ENCODE data around the gene BCL2L12.

BCL2L12 gene

DNA sequence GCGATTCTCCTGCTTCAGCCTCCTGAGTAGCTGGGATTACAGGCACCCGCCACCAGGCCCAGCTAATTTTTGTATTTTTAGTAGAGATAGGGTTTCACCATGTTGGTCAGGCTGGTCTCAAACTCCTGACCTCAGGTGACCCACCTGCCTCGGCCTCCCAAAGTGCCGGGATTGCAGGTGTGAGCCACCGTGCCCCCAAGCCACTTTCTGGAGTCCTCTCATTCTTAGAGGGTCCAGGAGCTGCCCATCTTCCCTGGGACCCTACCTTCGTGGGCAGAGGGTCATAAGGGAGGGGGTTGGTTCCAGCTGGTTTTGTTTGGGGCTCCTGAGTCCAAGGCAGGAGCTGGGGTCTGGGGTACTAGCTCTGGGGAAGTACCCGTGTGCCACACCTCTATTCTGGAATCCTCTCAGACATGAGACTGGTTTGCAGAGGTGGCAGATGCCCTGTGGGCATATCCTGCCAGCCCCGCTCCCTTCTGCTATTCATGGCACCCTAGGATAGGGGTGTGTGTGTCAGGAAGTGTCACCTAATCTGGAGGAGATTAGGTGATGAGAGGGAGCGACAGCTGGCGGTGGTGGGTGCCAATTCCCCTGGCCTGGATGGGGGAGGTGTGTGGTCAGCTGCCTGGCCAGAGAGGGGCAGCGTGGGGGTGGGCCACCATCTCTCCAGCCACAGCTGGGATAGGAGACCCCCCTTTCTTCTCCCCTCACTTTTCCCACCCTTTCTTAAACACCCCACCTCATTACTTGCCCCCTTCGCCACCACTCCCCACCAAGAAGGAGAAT is 13.4 kb downstream of the BCL2L12 start (continued):
- TF ChIP-seq, protein P1, sequence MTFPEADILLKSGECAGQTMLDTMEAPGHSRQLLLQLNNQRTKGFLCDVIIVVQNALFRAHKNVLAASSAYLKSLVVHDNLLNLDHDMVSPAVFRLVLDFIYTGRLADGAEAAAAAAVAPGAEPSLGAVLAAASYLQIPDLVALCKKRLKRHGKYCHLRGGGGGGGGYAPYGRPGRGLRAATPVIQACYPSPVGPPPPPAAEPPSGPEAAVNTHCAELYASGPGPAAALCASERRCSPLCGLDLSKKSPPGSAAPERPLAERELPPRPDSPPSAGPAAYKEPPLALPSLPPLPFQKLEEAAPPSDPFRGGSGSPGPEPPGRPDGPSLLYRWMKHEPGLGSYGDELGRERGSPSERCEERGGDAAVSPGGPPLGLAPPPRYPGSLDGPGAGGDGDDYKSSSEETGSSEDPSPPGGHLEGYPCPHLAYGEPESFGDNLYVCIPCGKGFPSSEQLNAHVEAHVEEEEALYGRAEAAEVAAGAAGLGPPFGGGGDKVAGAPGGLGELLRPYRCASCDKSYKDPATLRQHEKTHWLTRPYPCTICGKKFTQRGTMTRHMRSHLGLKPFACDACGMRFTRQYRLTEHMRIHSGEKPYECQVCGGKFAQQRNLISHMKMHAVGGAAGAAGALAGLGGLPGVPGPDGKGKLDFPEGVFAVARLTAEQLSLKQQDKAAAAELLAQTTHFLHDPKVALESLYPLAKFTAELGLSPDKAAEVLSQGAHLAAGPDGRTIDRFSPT (tag by site-specific recombination; IDR thresholded peaks at IDR 0.05), result peak; percentile 84
- TF ChIP-seq, protein P2, sequence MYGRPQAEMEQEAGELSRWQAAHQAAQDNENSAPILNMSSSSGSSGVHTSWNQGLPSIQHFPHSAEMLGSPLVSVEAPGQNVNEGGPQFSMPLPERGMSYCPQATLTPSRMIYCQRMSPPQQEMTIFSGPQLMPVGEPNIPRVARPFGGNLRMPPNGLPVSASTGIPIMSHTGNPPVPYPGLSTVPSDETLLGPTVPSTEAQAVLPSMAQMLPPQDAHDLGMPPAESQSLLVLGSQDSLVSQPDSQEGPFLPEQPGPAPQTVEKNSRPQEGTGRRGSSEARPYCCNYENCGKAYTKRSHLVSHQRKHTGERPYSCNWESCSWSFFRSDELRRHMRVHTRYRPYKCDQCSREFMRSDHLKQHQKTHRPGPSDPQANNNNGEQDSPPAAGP (tag by site-specific recombination; IDR thresholded peaks at IDR 0.05), result 0 out of 2 replicates have a peak, but pooled peaks have one; percentile 26
- TF ChIP-seq HOXC10 (CRISPR knock-in tag; IDR thresholded peaks at IDR 0.05), result no peak
- TF ChIP-seq, protein P3, sequence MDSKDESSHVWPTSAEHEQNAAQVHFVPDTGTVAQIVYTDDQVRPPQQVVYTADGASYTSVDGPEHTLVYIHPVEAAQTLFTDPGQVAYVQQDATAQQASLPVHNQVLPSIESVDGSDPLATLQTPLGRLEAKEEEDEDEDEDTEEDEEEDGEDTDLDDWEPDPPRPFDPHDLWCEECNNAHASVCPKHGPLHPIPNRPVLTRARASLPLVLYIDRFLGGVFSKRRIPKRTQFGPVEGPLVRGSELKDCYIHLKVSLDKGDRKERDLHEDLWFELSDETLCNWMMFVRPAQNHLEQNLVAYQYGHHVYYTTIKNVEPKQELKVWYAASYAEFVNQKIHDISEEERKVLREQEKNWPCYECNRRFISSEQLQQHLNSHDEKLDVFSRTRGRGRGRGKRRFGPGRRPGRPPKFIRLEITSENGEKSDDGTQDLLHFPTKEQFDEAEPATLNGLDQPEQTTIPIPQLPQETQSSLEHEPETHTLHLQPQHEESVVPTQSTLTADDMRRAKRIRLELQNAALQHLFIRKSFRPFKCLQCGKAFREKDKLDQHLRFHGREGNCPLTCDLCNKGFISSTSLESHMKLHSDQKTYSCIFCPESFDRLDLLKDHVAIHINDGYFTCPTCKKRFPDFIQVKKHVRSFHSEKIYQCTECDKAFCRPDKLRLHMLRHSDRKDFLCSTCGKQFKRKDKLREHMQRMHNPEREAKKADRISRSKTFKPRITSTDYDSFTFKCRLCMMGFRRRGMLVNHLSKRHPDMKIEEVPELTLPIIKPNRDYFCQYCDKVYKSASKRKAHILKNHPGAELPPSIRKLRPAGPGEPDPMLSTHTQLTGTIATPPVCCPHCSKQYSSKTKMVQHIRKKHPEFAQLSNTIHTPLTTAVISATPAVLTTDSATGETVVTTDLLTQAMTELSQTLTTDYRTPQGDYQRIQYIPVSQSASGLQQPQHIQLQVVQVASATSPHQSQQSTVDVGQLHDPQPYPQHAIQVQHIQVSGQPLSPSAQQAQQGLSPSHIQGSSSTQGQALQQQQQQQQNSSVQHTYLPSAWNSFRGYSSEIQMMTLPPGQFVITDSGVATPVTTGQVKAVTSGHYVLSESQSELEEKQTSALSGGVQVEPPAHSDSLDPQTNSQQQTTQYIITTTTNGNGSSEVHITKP (tag by site-specific recombination; IDR thresholded peaks at IDR 0.05), result peak; percentile 99
- no peak for TF ChIP-seq ZNF174 (tag by site-specific recombination; IDR thresholded peaks at IDR 0.05)

DNA sequence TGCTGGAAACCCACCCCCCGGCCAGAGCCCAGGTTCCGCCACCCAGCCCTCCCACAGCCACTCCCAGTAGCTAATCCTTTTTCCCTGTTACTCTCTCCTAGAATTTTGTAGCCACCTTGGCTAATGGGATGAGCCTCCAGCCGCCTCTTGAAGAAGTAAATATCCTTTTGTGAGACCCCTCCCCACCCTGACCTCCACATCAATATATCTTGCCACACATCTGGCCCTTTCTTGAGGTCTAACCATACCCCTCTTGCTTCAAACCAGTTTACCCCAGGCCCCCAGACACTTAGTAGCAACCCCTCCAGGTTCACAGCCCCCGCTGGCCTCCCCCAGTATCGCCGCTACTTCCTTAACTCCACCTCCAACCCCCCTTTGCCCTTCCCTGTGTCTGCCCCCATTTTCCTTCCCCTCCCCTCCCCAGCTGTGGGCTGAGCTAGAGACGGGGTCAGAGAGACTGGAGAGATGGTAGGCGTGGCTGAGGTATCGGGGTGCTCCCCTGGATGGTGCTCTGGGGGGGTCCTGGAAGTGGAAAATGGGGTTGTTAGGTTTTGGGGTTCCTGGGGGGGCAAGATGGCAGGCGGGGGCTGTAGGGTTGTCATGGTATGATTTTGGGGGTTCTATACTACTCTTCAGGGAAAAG is 14.2 kb downstream of the BCL2L12 start:
- H3K9me3 ChIP-seq (ENCODE audit: control insufficient read depth, insufficient read depth, low read depth, low read length), result no peaks in the 10 kb centered on the region
- ChIA-PET CTCF (interaction anchor here (0.6 to 1.2 kb wide), 12 partner anchors 10 to 231 kb away, joined by 3 to 8 read pairs (median 4); no protein-coding TSS in a partner anchor), POLR2A (interaction anchor here (0.6 to 1.5 kb wide), 5 partner anchors 40 to 658 kb away, joined by 3 to 5 read pairs (median 3); partner anchors contain the start of gene RRAS)
- H3K36me3 ChIP-seq (ENCODE audit: control insufficient read depth in 2 of 2, insufficient read depth in 1 of 2, low read length in 2 of 2), result peaks cover 37 to 39% of the 10 kb centered on the region in 2 experiments
- peaks cover 17% of the 10 kb centered on the region for H3K4me1 ChIP-seq (ENCODE audit: control insufficient read depth, insufficient read depth, low read length)
- H3K4me3 ChIP-seq (ENCODE audit: low read depth, low read length), result no peak overlapping the region
- peak overlapping the region; percentile 52; the same call in 1 of the 2 replicates for H3K27ac ChIP-seq (ENCODE audit: extremely low read depth, low read depth, low read length)
- TF ChIP-seq GLIS1 (tag by site-specific recombination; IDR thresholded peaks at IDR 0.05) (0 out of 2 replicates have a peak, but pooled peaks have one; percentile 4), ZNF394 (tag by site-specific recombination; IDR thresholded peaks at IDR 0.05; ENCODE audit: borderline replicate concordance) (peak; percentile 30; the same call in 1 of the 2 replicates), OSR2 (tag by site-specific recombination; IDR thresholded peaks at IDR 0.05) (0 out of 2 replicates have a peak, but pooled peaks have one; percentile 13), ZSCAN16 (tag by site-specific recombination; IDR thresholded peaks at IDR 0.05) (no peak), SP3 (tag by site-specific recombination; IDR thresholded peaks at IDR 0.05) (peak; percentile 29)
- TF ChIP-seq, protein P4, sequence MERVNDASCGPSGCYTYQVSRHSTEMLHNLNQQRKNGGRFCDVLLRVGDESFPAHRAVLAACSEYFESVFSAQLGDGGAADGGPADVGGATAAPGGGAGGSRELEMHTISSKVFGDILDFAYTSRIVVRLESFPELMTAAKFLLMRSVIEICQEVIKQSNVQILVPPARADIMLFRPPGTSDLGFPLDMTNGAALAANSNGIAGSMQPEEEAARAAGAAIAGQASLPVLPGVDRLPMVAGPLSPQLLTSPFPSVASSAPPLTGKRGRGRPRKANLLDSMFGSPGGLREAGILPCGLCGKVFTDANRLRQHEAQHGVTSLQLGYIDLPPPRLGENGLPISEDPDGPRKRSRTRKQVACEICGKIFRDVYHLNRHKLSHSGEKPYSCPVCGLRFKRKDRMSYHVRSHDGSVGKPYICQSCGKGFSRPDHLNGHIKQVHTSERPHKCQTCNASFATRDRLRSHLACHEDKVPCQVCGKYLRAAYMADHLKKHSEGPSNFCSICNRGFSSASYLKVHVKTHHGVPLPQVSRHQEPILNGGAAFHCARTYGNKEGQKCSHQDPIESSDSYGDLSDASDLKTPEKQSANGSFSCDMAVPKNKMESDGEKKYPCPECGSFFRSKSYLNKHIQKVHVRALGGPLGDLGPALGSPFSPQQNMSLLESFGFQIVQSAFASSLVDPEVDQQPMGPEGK (tag by site-specific recombination; IDR thresholded peaks at IDR 0.05), result peak; percentile 71
- TF ChIP-seq, protein P5, sequence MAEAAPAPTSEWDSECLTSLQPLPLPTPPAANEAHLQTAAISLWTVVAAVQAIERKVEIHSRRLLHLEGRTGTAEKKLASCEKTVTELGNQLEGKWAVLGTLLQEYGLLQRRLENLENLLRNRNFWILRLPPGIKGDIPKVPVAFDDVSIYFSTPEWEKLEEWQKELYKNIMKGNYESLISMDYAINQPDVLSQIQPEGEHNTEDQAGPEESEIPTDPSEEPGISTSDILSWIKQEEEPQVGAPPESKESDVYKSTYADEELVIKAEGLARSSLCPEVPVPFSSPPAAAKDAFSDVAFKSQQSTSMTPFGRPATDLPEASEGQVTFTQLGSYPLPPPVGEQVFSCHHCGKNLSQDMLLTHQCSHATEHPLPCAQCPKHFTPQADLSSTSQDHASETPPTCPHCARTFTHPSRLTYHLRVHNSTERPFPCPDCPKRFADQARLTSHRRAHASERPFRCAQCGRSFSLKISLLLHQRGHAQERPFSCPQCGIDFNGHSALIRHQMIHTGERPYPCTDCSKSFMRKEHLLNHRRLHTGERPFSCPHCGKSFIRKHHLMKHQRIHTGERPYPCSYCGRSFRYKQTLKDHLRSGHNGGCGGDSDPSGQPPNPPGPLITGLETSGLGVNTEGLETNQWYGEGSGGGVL (tag by site-specific recombination; IDR thresholded peaks at IDR 0.05), result peak; percentile 34; the same call in 1 of the 2 replicates
- TF ChIP-seq, protein P6, sequence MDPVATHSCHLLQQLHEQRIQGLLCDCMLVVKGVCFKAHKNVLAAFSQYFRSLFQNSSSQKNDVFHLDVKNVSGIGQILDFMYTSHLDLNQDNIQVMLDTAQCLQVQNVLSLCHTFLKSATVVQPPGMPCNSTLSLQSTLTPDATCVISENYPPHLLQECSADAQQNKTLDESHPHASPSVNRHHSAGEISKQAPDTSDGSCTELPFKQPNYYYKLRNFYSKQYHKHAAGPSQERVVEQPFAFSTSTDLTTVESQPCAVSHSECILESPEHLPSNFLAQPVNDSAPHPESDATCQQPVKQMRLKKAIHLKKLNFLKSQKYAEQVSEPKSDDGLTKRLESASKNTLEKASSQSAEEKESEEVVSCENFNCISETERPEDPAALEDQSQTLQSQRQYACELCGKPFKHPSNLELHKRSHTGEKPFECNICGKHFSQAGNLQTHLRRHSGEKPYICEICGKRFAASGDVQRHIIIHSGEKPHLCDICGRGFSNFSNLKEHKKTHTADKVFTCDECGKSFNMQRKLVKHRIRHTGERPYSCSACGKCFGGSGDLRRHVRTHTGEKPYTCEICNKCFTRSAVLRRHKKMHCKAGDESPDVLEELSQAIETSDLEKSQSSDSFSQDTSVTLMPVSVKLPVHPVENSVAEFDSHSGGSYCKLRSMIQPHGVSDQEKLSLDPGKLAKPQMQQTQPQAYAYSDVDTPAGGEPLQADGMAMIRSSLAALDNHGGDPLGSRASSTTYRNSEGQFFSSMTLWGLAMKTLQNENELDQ (tag by site-specific recombination; IDR thresholded peaks at IDR 0.05; ENCODE audit: low read depth), result no peak
- TF ChIP-seq, protein P7, sequence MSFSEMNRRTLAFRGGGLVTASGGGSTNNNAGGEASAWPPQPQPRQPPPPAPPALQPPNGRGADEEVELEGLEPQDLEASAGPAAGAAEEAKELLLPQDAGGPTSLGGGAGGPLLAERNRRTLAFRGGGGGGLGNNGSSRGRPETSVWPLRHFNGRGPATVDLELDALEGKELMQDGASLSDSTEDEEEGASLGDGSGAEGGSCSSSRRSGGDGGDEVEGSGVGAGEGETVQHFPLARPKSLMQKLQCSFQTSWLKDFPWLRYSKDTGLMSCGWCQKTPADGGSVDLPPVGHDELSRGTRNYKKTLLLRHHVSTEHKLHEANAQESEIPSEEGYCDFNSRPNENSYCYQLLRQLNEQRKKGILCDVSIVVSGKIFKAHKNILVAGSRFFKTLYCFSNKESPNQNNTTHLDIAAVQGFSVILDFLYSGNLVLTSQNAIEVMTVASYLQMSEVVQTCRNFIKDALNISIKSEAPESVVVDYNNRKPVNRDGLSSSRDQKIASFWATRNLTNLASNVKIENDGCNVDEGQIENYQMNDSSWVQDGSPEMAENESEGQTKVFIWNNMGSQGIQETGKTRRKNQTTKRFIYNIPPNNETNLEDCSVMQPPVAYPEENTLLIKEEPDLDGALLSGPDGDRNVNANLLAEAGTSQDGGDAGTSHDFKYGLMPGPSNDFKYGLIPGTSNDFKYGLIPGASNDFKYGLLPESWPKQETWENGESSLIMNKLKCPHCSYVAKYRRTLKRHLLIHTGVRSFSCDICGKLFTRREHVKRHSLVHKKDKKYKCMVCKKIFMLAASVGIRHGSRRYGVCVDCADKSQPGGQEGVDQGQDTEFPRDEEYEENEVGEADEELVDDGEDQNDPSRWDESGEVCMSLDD (tag by site-specific recombination; IDR thresholded peaks at IDR 0.05), result peak; percentile 93
